ENCODE results near the gene RMI1.
"Not testable (repeated sequence)": the region's sequence is repeated elsewhere in the genome, so short reads cannot be mapped to it uniquely, and the experiment has no call there.

RMI1 gene

GRCh38 chr9:84007662-84008061, 27.1 kb downstream of the RMI1 start:
- no peak for DNase-seq (ENCODE audit: low spot score)

- DNase-seq (ENCODE audit: low spot score), result no peak
Observed at GRCh38 chr9:84024041-84024575, 43.5 kb downstream of the RMI1 start.

- DNase-seq (ENCODE audit: low spot score), result no peak
Observed at GRCh38 chr9:84027201-84027600, 46.6 kb downstream of the RMI1 start.

- no peak for DNase-seq (ENCODE audit: low spot score)
Observed at GRCh38 chr9:84031534-84031933, 50.9 kb downstream of the RMI1 start.

GRCh38 chr9:84041857-84042256, 61.3 kb downstream of the RMI1 start:
- not testable (repeated sequence) for DNase-seq (ENCODE audit: low spot score)

GRCh38 chr9:84045481-84046097, 65.0 kb downstream of the RMI1 start:
- DNase-seq (ENCODE audit: low spot score), result no peak
